H1 (cell line): ENCODE data around the gene IRF3. TPM values are rescaled to one million over a fixed set of nuclear protein-coding genes. Genes with fewer than 3 reads are reported as not detected.

Source experiments
- ASH2L ChIP-seq: fragments of 200-600, 300-600 bp; sonication (generic); IDR thresholded peaks from one replicate; pipeline ENCODE4 v1.7.1; 2017; ENCODE audit warnings: low read length
- BCL11A ChIP-seq, 2 experiments: IDR thresholded peaks; one replicate each; pipeline ENCODE4 v1.6.1; 2011; ENCODE audit warnings: low read depth in 2 of 2, low read length in 2 of 2, mild to moderate bottlenecking in 2 of 2
- CHD7 ChIP-seq: fragments of 300-600 bp; sonication (generic); IDR thresholded peaks from 2 replicates; pipeline ENCODE4 v1.7.1; 2012; ENCODE audit warnings: low read length, moderate library complexity, mild to moderate bottlenecking, inconsistent platforms; ENCODE audit not compliant: insufficient replicate concordance
- EP300 ChIP-seq, 2 experiments: IDR thresholded peaks; 1 replicate in 1 of 2; 2 replicates in 1 of 2; pipeline ENCODE4 v1.6.1; 2011 to 2012; ENCODE audit warnings: low read depth in 2 of 2, low read length in 2 of 2, mild to moderate bottlenecking in 2 of 2, borderline replicate concordance in 1 of 2, inconsistent platforms in 1 of 2, moderate library complexity in 1 of 2
- GTF2F1 ChIP-seq: IDR thresholded peaks from 2 replicates; pipeline ENCODE4 v1.6.1; 2012; ENCODE audit warnings: low read depth, low read length, improper control_type of control experiment, borderline replicate concordance
- NRF1 ChIP-seq: IDR thresholded peaks from 2 replicates; pipeline ENCODE4 v1.6.1; 2011; ENCODE audit warnings: mild to moderate bottlenecking, low read depth, low read length, improper control_type of control experiment
- POLR2A ChIP-seq, 2 experiments: IDR thresholded peaks; 1 replicate in 1 of 2; 2 replicates in 1 of 2; pipeline ENCODE4 v1.6.1; 2011; ENCODE audit warnings: low read depth in 2 of 2, low read length in 2 of 2, mild to moderate bottlenecking in 2 of 2; ENCODE audit errors: control extremely low read depth in 1 of 2
- POLR2AphosphoS5 ChIP-seq: IDR thresholded peaks from 2 replicates; pipeline ENCODE4 v1.6.1; 2011; ENCODE audit warnings: low read depth, low read length
- SP2 ChIP-seq: IDR thresholded peaks from 2 replicates; pipeline ENCODE4 v1.6.1; 2012; ENCODE audit warnings: mild to moderate bottlenecking, low read length, inconsistent platforms
- polyA plus RNA-seq, 7 experiments: library from polyadenylated mRNA; depleted of rRNA in 3 of 7; stranded (reverse) in 5 of 7; unstranded in 2 of 7; fragments of >200 nt in 5 of 7; fragments of 200-250 nt in 2 of 7; gene quantifications; 1 replicate in 5 of 7; 2 replicates in 1 of 7; 4 replicates in 1 of 7; pipeline versions ENCODE4 v1.2.1 to v1.2.3, GENCODE V29; 2011 to 2013; ENCODE audit warnings: missing spikeins in 2 of 7, mixed read lengths in 2 of 7
- total RNA-seq: library from RNA; stranded (reverse); fragmentation: NEBNext Ultra II Directional; extraction: Animal tissue kit (Norgen Biotek cat#: 25700); gene quantifications from 2 replicates; pipeline ENCODE4 v1.2.1, GENCODE V29; 2021
- TF ChIP-seq, protein P1 (sequence below): IDR thresholded peaks from 2 replicates; pipeline ENCODE4 v1.6.1; 2012; ENCODE audit warnings: inconsistent platforms

Gene IRF3
- total and polyA plus RNA-seq, 2 of the 8 experiments (the other 6 are each of a cell fraction or from before 2014, with no cell fraction given): 103 to 114 TPM

DNA sequence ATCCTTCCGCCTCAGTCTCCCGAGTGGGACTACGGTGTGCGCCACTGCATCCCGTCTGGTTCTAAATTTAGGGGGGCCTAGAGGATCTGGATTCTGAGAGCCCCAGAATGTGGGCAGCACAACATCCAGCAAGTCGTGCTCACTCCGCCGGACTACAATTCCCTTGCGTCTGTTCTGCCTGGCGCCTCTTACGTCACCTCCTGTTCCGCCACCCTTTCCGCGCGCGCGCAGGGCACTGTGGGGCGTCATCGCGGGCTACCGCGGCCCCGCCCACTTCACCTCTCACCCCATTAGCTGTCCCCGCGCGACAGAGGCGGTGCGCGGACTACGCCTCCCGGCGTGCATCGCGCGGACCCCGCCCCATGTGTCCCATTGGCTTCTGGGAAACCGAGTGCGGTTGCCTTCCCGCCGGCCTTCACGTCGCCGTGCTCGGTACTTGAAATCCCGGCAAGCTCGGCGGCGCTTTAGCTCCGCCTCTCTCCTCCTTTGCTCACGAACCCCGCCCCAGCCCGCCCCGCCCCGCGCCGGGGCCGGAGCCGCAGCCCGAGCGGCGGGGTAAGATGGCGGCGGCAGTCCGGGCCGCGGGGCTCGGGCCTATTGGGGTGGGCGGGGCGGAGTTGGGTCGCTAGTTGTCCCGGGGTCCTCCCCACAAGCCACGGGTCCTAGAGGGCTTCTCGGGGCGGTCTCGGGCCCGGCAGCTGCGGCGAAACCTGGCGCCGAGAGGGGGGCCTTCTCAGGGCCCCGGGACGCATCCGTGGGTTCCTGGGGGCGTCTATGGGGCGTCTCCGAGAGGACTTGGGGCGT is 23.8 kb downstream of the IRF3 start, which contains the start of gene SCAF1 (continued):
- TF ChIP-seq CHD7 (no peak), EP300 (IDR thresholded peaks at IDR 0.05; ENCODE audit: borderline replicate concordance in 1 of 2, low read depth in 2 of 2, low read length in 2 of 2) (peak; percentile 22 to 76; a peak in 2 of 3 replicates), BCL11A (IDR thresholded peaks at IDR 0.05; ENCODE audit: low read depth in 2 of 2, low read length in 2 of 2) (no peak), ASH2L (peak; percentile 36), POLR2A (IDR thresholded peaks at IDR 0.05; ENCODE audit: control extremely low read depth in 1 of 2, low read depth in 2 of 2, low read length in 2 of 2) (peak in 1 of 2 experiments; percentile 50; a peak in 1 of 3 replicates), POLR2AphosphoS5 (peak; percentile 74), SP2 (no peak), NRF1 (peak; percentile 29; the same call in 1 of the 2 replicates), GTF2F1 (no peak)
- TF ChIP-seq, protein P1, sequence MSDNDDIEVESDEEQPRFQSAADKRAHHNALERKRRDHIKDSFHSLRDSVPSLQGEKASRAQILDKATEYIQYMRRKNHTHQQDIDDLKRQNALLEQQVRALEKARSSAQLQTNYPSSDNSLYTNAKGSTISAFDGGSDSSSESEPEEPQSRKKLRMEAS: peak; percentile 69
